WTC11 (cell line): Measurements from ENCODE around the gene MARCHF10. TPM values are rescaled to one million over a fixed set of nuclear protein-coding genes. Genes with fewer than 3 reads are reported as not detected.

Experiments used
- ATAC-seq: fragments of 200-7000 bp; cut with Tn5 transposase; 2 replicates; pipeline ENCODE4 v1.10.0; 2021; ENCODE audit warnings: mild to moderate bottlenecking, moderate library complexity
- CTCF ChIA-PET: fragments of 300-600 bp; sonication (Branson Sonifier 250); formaldehyde crosslinking; loops from one replicate; lab custom pipeline; 2021; ENCODE audit warnings: antibody characterized with exemption; lab: Charles Lee
- POLR2A ChIA-PET: fragments of 350-600 bp; sonication (Branson Sonifier 250); formaldehyde crosslinking; loops from one replicate; lab custom pipeline; 2021; ENCODE audit warnings: antibody characterized with exemption; lab: Charles Lee
- DNase-seq: peaks from one replicate; pipeline ENCODE4 v3.0.0; 2021; ENCODE audit warnings: low spot score
- H3K27ac Mint-ChIP-seq: 2 replicates; pipeline ENCODE4 v1.8.0; 2021; ENCODE audit warnings: mixed read lengths
- H3K27me3 Mint-ChIP-seq: 2 replicates; pipeline ENCODE4 v1.8.0; 2021; ENCODE audit warnings: low read depth, mild to moderate bottlenecking, moderate library complexity, mixed read lengths
- H3K36me3 Mint-ChIP-seq: 2 replicates; pipeline ENCODE4 v1.8.0; 2021; ENCODE audit warnings: mixed read lengths
- H3K4me1 Mint-ChIP-seq: 2 replicates; pipeline ENCODE4 v1.8.0; 2022; ENCODE audit warnings: mixed read lengths
- H3K4me3 Mint-ChIP-seq: 2 replicates; pipeline ENCODE4 v1.8.0; 2021; ENCODE audit warnings: mild to moderate bottlenecking, moderate library complexity, mixed read lengths
- H3K9me3 Mint-ChIP-seq: 2 replicates; pipeline ENCODE4 v1.8.0; 2021; ENCODE audit warnings: mixed read lengths
- ATF3 ChIP-seq: sonication (generic); formaldehyde crosslinking; conservative IDR thresholded peaks from 2 replicates; pipeline ENCODE4 v1.8.1; 2022; ENCODE audit warnings: mild to moderate bottlenecking, missing genetic modification reagents
- CBFB ChIP-seq: sonication (generic); formaldehyde crosslinking; IDR thresholded peaks from 2 replicates; pipeline ENCODE4 v1.8.1; 2022; ENCODE audit warnings: mild to moderate bottlenecking, low read depth, missing genetic modification reagents
- CREB1 ChIP-seq: sonication (generic); formaldehyde crosslinking; IDR thresholded peaks from 2 replicates; pipeline ENCODE4 v1.8.0; 2023; ENCODE audit warnings: mild to moderate bottlenecking, missing genetic modification reagents
- FOXJ3 ChIP-seq: sonication (generic); formaldehyde crosslinking; IDR thresholded peaks from 2 replicates; pipeline ENCODE4 v1.9.0; 2021; ENCODE audit warnings: missing genetic modification reagents, mild to moderate bottlenecking, borderline replicate concordance
- HMGA2 ChIP-seq: fragments of 250-450 bp; sonication (Bioruptor Pico); IDR thresholded peaks from 2 replicates; pipeline ENCODE4 v1.4.0; 2021; ENCODE audit warnings: mild to moderate bottlenecking, moderate library complexity
- JAZF1 ChIP-seq: fragments of 250-450 bp; sonication (Bioruptor Pico); IDR thresholded peaks from 2 replicates; pipeline ENCODE4 v1.9.0; 2021; ENCODE audit warnings: moderate library complexity, mild to moderate bottlenecking, inconsistent platforms
- JUN ChIP-seq: sonication (generic); formaldehyde crosslinking; IDR thresholded peaks from 2 replicates; pipeline ENCODE4 v1.8.0; 2023; ENCODE audit warnings: mild to moderate bottlenecking, missing genetic modification reagents
- KAT7 ChIP-seq: sonication (generic); formaldehyde crosslinking; IDR thresholded peaks from 2 replicates; pipeline ENCODE4 v1.8.1; 2023; ENCODE audit warnings: missing genetic modification reagents, mild to moderate bottlenecking, borderline replicate concordance
- MYBL2 ChIP-seq: sonication (generic); formaldehyde crosslinking; IDR thresholded peaks from 2 replicates; pipeline ENCODE4 v1.8.1; 2023; ENCODE audit warnings: mild to moderate bottlenecking, moderate library complexity, missing genetic modification reagents
- NFYB ChIP-seq: sonication (generic); formaldehyde crosslinking; conservative IDR thresholded peaks from 2 replicates; pipeline ENCODE4 v1.8.0; 2022; ENCODE audit warnings: low read depth, missing genetic modification reagents
- NR3C1 ChIP-seq: sonication (generic); formaldehyde crosslinking; conservative IDR thresholded peaks from 2 replicates; pipeline ENCODE4 v1.8.1; 2023; ENCODE audit warnings: low read depth, mild to moderate bottlenecking, missing genetic modification reagents
- PRDM15 ChIP-seq: sonication (generic); formaldehyde crosslinking; IDR thresholded peaks from 2 replicates; pipeline ENCODE4 v1.8.0; 2022; ENCODE audit warnings: missing genetic modification reagents
- RELA ChIP-seq: sonication (generic); formaldehyde crosslinking; IDR thresholded peaks from 2 replicates; pipeline ENCODE4 v1.8.1; 2022; ENCODE audit warnings: missing genetic modification reagents, mild to moderate bottlenecking, borderline replicate concordance
- SMAD4 ChIP-seq: sonication (generic); formaldehyde crosslinking; IDR thresholded peaks from 2 replicates; pipeline ENCODE4 v1.8.0; 2022; ENCODE audit warnings: mild to moderate bottlenecking, missing genetic modification reagents
- SOX15 ChIP-seq: fragments of 250-450 bp; sonication (Bioruptor Pico); IDR thresholded peaks from 2 replicates; pipeline ENCODE4 v1.9.0; 2021; ENCODE audit warnings: mild to moderate bottlenecking
- ZNF219 ChIP-seq: sonication (generic); formaldehyde crosslinking; IDR thresholded peaks from 2 replicates; pipeline ENCODE4 v1.8.0; 2023; ENCODE audit warnings: missing genetic modification reagents, mild to moderate bottlenecking, borderline replicate concordance
- ZNF263 ChIP-seq: sonication (generic); formaldehyde crosslinking; IDR thresholded peaks from 2 replicates; pipeline ENCODE4 v1.8.1; 2022; ENCODE audit warnings: low read depth, mild to moderate bottlenecking, moderate library complexity, missing genetic modification reagents
- ZNF416 ChIP-seq: fragments of 250-450 bp; sonication (Bioruptor Pico); IDR thresholded peaks from 2 replicates; pipeline ENCODE4 v1.9.0; 2021; ENCODE audit warnings: mild to moderate bottlenecking, inconsistent platforms
- ZNF671 ChIP-seq: fragments of 250-450 bp; sonication (Bioruptor Pico); IDR thresholded peaks from 2 replicates; pipeline ENCODE4 v1.8.0; 2021; ENCODE audit warnings: mild to moderate bottlenecking
- total RNA-seq: library from RNA; stranded (reverse); gene quantifications from 3 replicates; pipeline ENCODE4 v1.2.3, GENCODE V29; 2021
- TF ChIP-seq, protein P1 (sequence below): sonication (generic); formaldehyde crosslinking; IDR thresholded peaks from 2 replicates; pipeline ENCODE4 v1.8.1; 2023; ENCODE audit warnings: mild to moderate bottlenecking, missing genetic modification reagents, borderline replicate concordance
- TF ChIP-seq, protein P2 (sequence below): sonication (generic); formaldehyde crosslinking; IDR thresholded peaks from 2 replicates; pipeline ENCODE4 v1.8.1; 2023; ENCODE audit warnings: mild to moderate bottlenecking, missing genetic modification reagents
- TF ChIP-seq, protein P3 (sequence below): sonication (generic); formaldehyde crosslinking; IDR thresholded peaks from 2 replicates; pipeline ENCODE4 v1.8.1; 2023; ENCODE audit warnings: mild to moderate bottlenecking, missing genetic modification reagents, moderate library complexity
- TF ChIP-seq, protein P4 (sequence below): sonication (generic); formaldehyde crosslinking; IDR thresholded peaks from 2 replicates; pipeline ENCODE4 v1.8.1; 2022; ENCODE audit warnings: missing genetic modification reagents, borderline replicate concordance

The MARCHF10 gene
- total RNA-seq, 1 experiment from 2014 or later: 1.0 TPM

GRCh38 chr17:62687997-62688396 is 120.1 kb downstream of the MARCHF10 start (continued):
- TF ChIP-seq PRDM15 (CRISPR knock-in tag): no peak
- TF ChIP-seq, protein P1, sequence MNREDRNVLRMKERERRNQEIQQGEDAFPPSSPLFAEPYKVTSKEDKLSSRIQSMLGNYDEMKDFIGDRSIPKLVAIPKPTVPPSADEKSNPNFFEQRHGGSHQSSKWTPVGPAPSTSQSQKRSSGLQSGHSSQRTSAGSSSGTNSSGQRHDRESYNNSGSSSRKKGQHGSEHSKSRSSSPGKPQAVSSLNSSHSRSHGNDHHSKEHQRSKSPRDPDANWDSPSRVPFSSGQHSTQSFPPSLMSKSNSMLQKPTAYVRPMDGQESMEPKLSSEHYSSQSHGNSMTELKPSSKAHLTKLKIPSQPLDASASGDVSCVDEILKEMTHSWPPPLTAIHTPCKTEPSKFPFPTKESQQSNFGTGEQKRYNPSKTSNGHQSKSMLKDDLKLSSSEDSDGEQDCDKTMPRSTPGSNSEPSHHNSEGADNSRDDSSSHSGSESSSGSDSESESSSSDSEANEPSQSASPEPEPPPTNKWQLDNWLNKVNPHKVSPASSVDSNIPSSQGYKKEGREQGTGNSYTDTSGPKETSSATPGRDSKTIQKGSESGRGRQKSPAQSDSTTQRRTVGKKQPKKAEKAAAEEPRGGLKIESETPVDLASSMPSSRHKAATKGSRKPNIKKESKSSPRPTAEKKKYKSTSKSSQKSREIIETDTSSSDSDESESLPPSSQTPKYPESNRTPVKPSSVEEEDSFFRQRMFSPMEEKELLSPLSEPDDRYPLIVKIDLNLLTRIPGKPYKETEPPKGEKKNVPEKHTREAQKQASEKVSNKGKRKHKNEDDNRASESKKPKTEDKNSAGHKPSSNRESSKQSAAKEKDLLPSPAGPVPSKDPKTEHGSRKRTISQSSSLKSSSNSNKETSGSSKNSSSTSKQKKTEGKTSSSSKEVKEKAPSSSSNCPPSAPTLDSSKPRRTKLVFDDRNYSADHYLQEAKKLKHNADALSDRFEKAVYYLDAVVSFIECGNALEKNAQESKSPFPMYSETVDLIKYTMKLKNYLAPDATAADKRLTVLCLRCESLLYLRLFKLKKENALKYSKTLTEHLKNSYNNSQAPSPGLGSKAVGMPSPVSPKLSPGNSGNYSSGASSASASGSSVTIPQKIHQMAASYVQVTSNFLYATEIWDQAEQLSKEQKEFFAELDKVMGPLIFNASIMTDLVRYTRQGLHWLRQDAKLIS (CRISPR knock-in tag): no peak
- TF ChIP-seq, protein P2, sequence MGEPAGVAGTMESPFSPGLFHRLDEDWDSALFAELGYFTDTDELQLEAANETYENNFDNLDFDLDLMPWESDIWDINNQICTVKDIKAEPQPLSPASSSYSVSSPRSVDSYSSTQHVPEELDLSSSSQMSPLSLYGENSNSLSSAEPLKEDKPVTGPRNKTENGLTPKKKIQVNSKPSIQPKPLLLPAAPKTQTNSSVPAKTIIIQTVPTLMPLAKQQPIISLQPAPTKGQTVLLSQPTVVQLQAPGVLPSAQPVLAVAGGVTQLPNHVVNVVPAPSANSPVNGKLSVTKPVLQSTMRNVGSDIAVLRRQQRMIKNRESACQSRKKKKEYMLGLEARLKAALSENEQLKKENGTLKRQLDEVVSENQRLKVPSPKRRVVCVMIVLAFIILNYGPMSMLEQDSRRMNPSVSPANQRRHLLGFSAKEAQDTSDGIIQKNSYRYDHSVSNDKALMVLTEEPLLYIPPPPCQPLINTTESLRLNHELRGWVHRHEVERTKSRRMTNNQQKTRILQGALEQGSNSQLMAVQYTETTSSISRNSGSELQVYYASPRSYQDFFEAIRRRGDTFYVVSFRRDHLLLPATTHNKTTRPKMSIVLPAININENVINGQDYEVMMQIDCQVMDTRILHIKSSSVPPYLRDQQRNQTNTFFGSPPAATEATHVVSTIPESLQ: no peak
- no peak for TF ChIP-seq ZNF263 (CRISPR knock-in tag)
- TF ChIP-seq, protein P3, sequence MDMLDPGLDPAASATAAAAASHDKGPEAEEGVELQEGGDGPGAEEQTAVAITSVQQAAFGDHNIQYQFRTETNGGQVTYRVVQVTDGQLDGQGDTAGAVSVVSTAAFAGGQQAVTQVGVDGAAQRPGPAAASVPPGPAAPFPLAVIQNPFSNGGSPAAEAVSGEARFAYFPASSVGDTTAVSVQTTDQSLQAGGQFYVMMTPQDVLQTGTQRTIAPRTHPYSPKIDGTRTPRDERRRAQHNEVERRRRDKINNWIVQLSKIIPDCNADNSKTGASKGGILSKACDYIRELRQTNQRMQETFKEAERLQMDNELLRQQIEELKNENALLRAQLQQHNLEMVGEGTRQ (CRISPR knock-in tag): no peak
- no peak for TF ChIP-seq JUN (CRISPR knock-in tag)
- no peak for TF ChIP-seq SMAD4 (CRISPR knock-in tag)
- no peak for TF ChIP-seq NR3C1 (CRISPR knock-in tag)
- no peak for TF ChIP-seq FOXJ3 (CRISPR knock-in tag)
- TF ChIP-seq SOX15: no peak
- no peak for TF ChIP-seq CBFB (CRISPR knock-in tag)

DNA sequence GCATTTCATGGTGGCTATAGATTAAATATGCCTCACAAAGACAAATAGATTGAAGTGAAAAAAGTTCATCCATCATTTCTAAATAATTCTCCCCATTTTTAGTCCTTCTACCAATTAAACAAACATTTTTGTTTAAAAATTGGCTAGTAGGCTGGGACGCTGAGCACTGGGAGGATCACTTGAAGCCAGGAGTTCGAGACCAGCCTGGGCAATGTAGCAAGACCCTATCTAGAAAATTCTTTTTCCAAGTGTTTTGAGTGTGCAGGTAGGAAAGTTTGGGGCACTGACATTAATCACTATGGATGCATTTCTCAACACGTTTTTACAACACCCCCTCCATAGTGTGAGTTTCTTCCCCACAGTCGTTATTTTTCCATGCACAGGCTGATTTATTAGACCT is 123.9 kb downstream of the MARCHF10 start:
- TF ChIP-seq CREB1 (CRISPR knock-in tag): no peak
- TF ChIP-seq JAZF1: no peak
- TF ChIP-seq ZNF219 (CRISPR knock-in tag): no peak
- TF ChIP-seq MYBL2 (CRISPR knock-in tag): no peak
- TF ChIP-seq ZNF671 (CRISPR knock-in tag): no peak
- no peak for TF ChIP-seq ZNF416 (CRISPR knock-in tag)
- no peak for TF ChIP-seq ATF3 (CRISPR knock-in tag)
- no peak for TF ChIP-seq KAT7 (CRISPR knock-in tag)
- TF ChIP-seq HMGA2 (CRISPR knock-in tag): no peak
- TF ChIP-seq NFYB (CRISPR knock-in tag): no peak
- TF ChIP-seq, protein P4, sequence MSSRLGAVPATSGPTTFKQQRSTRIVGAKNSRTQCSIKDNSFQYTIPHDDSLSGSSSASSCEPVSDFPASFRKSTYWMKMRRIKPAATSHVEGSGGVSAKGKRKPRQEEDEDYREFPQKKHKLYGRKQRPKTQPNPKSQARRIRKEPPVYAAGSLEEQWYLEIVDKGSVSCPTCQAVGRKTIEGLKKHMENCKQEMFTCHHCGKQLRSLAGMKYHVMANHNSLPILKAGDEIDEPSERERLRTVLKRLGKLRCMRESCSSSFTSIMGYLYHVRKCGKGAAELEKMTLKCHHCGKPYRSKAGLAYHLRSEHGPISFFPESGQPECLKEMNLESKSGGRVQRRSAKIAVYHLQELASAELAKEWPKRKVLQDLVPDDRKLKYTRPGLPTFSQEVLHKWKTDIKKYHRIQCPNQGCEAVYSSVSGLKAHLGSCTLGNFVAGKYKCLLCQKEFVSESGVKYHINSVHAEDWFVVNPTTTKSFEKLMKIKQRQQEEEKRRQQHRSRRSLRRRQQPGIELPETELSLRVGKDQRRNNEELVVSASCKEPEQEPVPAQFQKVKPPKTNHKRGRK (CRISPR knock-in tag): no peak
- no peak for TF ChIP-seq RELA (CRISPR knock-in tag)
- ATAC-seq: no peak
- ChIA-PET CTCF (no interaction called here), POLR2A (no interaction called here)
- no peaks in the 10 kb centered on the region for H3K27me3 Mint-ChIP-seq
- H3K4me1 Mint-ChIP-seq: no peaks in the 10 kb centered on the region
- H3K36me3 Mint-ChIP-seq: peaks cover 28% of the 10 kb centered on the region
- H3K9me3 Mint-ChIP-seq: peaks cover 22% of the 10 kb centered on the region
- no peak overlapping the region for H3K27ac Mint-ChIP-seq
- no peak for DNase-seq
- H3K4me3 Mint-ChIP-seq: no peak overlapping the region
